ENCODE data around the gene ERP44. TPM values are rescaled to one million over a fixed set of nuclear protein-coding genes. Genes with fewer than 3 reads are reported as not detected.

ERP44 gene
- total RNA-seq, 1 donor from 2014 or later: 18.0 TPM

DNA sequence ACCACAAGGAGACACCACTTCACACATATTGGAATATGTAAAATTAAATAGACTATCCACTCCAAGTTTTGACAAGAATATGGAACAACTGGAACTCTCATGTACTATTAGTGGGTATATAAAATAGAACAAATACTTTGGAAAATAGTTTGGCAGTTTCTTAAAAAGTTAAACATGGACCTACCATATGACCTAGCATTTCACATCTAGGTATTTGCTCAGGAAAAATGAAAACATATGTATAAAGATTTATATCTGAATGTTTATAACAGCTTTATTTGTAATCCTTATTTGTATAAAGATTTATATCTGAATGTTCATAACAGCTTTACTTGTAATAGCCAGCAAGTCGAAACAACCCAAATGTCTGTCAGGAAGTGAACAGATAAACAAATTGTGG is 49.2 kb downstream of the ERP44 start:
- no peaks in the 10 kb centered on the region for H4K20me1 ChIP-seq (ENCODE audit: low read depth)
- no peaks in the 10 kb centered on the region for H3K4me1 Mint-ChIP-seq
- no peak for DNase-seq (ENCODE audit: low spot score)
- no peaks in the 10 kb centered on the region for H3K79me2 ChIP-seq (ENCODE audit: low read depth)
- H3K36me3 ChIP-seq: no peaks in the 10 kb centered on the region
- H3K36me3 Mint-ChIP-seq: peaks cover 15% of the 10 kb centered on the region
- no peak overlapping the region for H3K4me2 ChIP-seq
- no peak overlapping the region for H3K9ac ChIP-seq
- H3K4me3 Mint-ChIP-seq: no peak overlapping the region
- H3K27me3 Mint-ChIP-seq (ENCODE audit: insufficient read depth, low read depth): no peaks in the 10 kb centered on the region
- H3K9me3 Mint-ChIP-seq: no peaks in the 10 kb centered on the region
- no peak overlapping the region for H3K27ac Mint-ChIP-seq
- no peak overlapping the region for H3K4me3 ChIP-seq
- no peaks in the 10 kb centered on the region for H3K9me3 ChIP-seq (ENCODE audit: low read depth)
- H3K27me3 ChIP-seq: no peaks in the 10 kb centered on the region
- no peak overlapping the region for H2AFZ ChIP-seq (replicated peaks)
- H3F3A ChIP-seq (ENCODE audit: low read depth): no peaks in the 10 kb centered on the region
- H3K27ac ChIP-seq: no peak overlapping the region
- TF ChIP-seq, protein P1, sequence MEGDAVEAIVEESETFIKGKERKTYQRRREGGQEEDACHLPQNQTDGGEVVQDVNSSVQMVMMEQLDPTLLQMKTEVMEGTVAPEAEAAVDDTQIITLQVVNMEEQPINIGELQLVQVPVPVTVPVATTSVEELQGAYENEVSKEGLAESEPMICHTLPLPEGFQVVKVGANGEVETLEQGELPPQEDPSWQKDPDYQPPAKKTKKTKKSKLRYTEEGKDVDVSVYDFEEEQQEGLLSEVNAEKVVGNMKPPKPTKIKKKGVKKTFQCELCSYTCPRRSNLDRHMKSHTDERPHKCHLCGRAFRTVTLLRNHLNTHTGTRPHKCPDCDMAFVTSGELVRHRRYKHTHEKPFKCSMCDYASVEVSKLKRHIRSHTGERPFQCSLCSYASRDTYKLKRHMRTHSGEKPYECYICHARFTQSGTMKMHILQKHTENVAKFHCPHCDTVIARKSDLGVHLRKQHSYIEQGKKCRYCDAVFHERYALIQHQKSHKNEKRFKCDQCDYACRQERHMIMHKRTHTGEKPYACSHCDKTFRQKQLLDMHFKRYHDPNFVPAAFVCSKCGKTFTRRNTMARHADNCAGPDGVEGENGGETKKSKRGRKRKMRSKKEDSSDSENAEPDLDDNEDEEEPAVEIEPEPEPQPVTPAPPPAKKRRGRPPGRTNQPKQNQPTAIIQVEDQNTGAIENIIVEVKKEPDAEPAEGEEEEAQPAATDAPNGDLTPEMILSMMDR (IDR thresholded peaks at IDR 0.05): no peak
- TF ChIP-seq EZH2phosphoT487 (IDR thresholded peaks at IDR 0.05) (no peak), EZH2 (IDR thresholded peaks at IDR 0.05) (no peak)
- no peaks in the 10 kb centered on the region for H3K4me1 ChIP-seq

DNA sequence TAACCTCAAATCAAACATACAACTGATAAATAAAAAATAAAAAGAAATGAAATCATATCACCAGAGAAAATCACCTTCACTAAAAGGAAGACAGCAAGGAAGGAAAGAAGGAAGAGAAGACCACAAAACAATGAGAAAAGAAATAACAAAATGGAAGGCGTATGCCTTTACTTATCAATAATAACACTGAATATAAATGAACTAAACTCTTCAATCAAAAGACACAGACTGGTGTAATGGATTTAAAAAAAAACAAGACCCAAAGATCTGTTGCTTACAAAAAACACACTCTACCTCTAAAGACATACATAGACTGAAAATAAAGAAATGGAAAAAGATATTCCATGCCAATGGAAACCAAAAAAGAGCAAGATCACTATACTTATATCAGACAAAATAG is 60.3 kb downstream of the ERP44 start:
- no peaks in the 10 kb centered on the region for H4K20me1 ChIP-seq (ENCODE audit: low read depth)
- peaks cover 22% of the 10 kb centered on the region for H3K79me2 ChIP-seq (ENCODE audit: low read depth)
- no peak overlapping the region for H3K4me3 Mint-ChIP-seq
- no peak overlapping the region for H3K27ac ChIP-seq
- no peaks in the 10 kb centered on the region for H3K4me1 ChIP-seq
- no peaks in the 10 kb centered on the region for H3F3A ChIP-seq (ENCODE audit: low read depth)
- H3K4me2 ChIP-seq: no peak overlapping the region
- peaks cover under 1% of the 10 kb centered on the region for H3K9me3 ChIP-seq (ENCODE audit: low read depth)
- H3K9ac ChIP-seq: no peak overlapping the region
- TF ChIP-seq, protein P1 (IDR thresholded peaks at IDR 0.05): no peak
- TF ChIP-seq EZH2phosphoT487 (IDR thresholded peaks at IDR 0.05) (no peak), EZH2 (IDR thresholded peaks at IDR 0.05) (no peak)
- no peaks in the 10 kb centered on the region for H3K4me1 Mint-ChIP-seq
- no peak overlapping the region for H3K4me3 ChIP-seq
- no peaks in the 10 kb centered on the region for H3K27me3 Mint-ChIP-seq (ENCODE audit: insufficient read depth, low read depth)
- peaks cover 2% of the 10 kb centered on the region for H3K36me3 ChIP-seq
- no peak overlapping the region for H2AFZ ChIP-seq (replicated peaks)
- H3K36me3 Mint-ChIP-seq: peaks cover 52% of the 10 kb centered on the region
- no peak for DNase-seq (ENCODE audit: low spot score)
- H3K9me3 Mint-ChIP-seq: peaks cover 39% of the 10 kb centered on the region
- H3K27me3 ChIP-seq: no peaks in the 10 kb centered on the region
- H3K27ac Mint-ChIP-seq: no peak overlapping the region

DNA sequence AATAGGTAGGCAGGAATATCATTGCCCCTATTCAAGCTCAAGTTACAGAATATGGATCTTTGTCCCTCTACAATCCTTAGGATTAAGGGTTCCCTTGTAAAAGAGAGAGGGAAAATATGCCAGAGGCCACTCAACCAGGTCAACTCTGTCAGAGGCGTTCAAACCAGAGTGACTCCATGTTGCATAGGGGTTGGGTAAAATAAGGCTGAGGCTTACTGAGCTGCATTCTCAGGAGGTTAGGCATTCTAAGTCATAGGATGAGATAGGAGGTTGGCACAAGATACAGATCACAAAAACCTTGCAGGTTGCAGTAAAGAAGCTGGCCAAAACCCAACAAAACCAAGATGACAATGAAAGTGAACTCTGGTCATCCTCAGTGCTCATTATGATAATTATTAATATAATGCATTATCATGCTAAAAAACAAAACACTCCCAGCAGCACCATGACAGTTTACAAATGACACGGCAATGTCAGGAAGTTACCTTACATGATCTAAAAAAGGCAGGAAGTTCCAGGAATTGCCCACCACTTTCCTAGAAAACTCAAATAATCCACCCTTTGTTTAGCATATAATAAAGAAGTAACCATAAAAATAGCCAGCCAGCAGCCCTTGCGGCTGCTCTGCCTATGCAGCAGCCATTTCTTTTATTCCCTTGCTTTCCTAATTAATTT is 64.8 kb downstream of the ERP44 start:
- no peaks in the 10 kb centered on the region for H4K20me1 ChIP-seq (ENCODE audit: low read depth)
- no peaks in the 10 kb centered on the region for H3K4me1 Mint-ChIP-seq
- no peaks in the 10 kb centered on the region for H3F3A ChIP-seq (ENCODE audit: low read depth)
- no peak overlapping the region for H3K9ac ChIP-seq
- DNase-seq (ENCODE audit: low spot score): no peak
- peaks cover 38% of the 10 kb centered on the region for H3K36me3 Mint-ChIP-seq
- H3K4me3 Mint-ChIP-seq: no peak overlapping the region
- H3K4me2 ChIP-seq: no peak overlapping the region
- peaks cover 10% of the 10 kb centered on the region for H3K9me3 ChIP-seq (ENCODE audit: low read depth)
- no peak overlapping the region for H3K27ac Mint-ChIP-seq
- no peak overlapping the region for H3K4me3 ChIP-seq
- H2AFZ ChIP-seq (replicated peaks): no peak overlapping the region
- H3K27ac ChIP-seq: no peak overlapping the region
- H3K9me3 Mint-ChIP-seq: peaks cover 25% of the 10 kb centered on the region
- H3K79me2 ChIP-seq (ENCODE audit: low read depth): peaks cover 12% of the 10 kb centered on the region
- TF ChIP-seq, protein P1 (IDR thresholded peaks at IDR 0.05): no peak
- no peak for TF ChIP-seq EZH2 (IDR thresholded peaks at IDR 0.05)
- no peak for TF ChIP-seq EZH2phosphoT487 (IDR thresholded peaks at IDR 0.05)
- H3K36me3 ChIP-seq: peaks cover 10% of the 10 kb centered on the region
- no peaks in the 10 kb centered on the region for H3K27me3 Mint-ChIP-seq (ENCODE audit: insufficient read depth, low read depth)
- H3K4me1 ChIP-seq: no peaks in the 10 kb centered on the region
- H3K27me3 ChIP-seq: no peaks in the 10 kb centered on the region
